ENCODE data around the gene COPS7A.
A peak's percentile ranks its signal among the peaks of the same experiment; 100 is the strongest.

Gene COPS7A
- 31.0 to 34.9 reads per million in 2 donors for total RNA-seq

- peak; percentile 85 for DNase-seq
These were observed at the start of gene COPS7A for GRCh38 chr12:6723607-6724408. Gene COPS7A, plus strand, starts transcription at chr12:6724046. Its CDS starts 611 bp downstream, at chr12:6724657.

GRCh38 chr12:6676962-6677361 is 46.9 kb upstream of the COPS7A start:
- no peak for DNase-seq

GRCh38 chr12:6684609-6685008 is 39.2 kb upstream of the COPS7A start:
- no peak for DNase-seq

GRCh38 chr12:6685814-6686213 is 38.0 kb upstream of the COPS7A start:
- no peak for DNase-seq

GRCh38 chr12:6688543-6688998 is 35.3 kb upstream of the COPS7A start:
- no peak for DNase-seq

GRCh38 chr12:6688999-6689882 is 34.6 kb upstream of the COPS7A start, which contains the start of gene ZNF384:
Gene ZNF384, minus strand, starts transcription at chr12:6689375. Its CDS starts 9,855 bp downstream, at chr12:6679520.
- DNase-seq = peak; percentile 93

- no peak for DNase-seq
These were observed 32.4 kb upstream of the COPS7A start for GRCh38 chr12:6691473-6691872.

- DNase-seq = no peak
These were observed 31.0 kb upstream of the COPS7A start for GRCh38 chr12:6692888-6693287.

- no peak for DNase-seq
These were observed 30.0 kb upstream of the COPS7A start for GRCh38 chr12:6693832-6694355.

- no peak for DNase-seq
These were observed 29.1 kb upstream of the COPS7A start for GRCh38 chr12:6694701-6695100.

GRCh38 chr12:6695313-6696045 is 28.4 kb upstream of the COPS7A start:
- no peak for DNase-seq

- DNase-seq = no peak
These were observed 26.9 kb upstream of the COPS7A start for GRCh38 chr12:6696690-6697583.

- no peak for DNase-seq
These were observed 26.1 kb upstream of the COPS7A start for GRCh38 chr12:6697584-6698351.

- no peak for DNase-seq
These were observed 25.3 kb upstream of the COPS7A start for GRCh38 chr12:6698352-6699046.

- DNase-seq = no peak
These were observed 24.4 kb upstream of the COPS7A start for GRCh38 chr12:6699259-6699988.

GRCh38 chr12:6699989-6700645 is 23.7 kb upstream of the COPS7A start:
- no peak for DNase-seq

GRCh38 chr12:6700646-6701051 is 23.2 kb upstream of the COPS7A start, which contains the start of gene PIANP:
Gene PIANP, minus strand, starts transcription at chr12:6700815. Its CDS starts 2,754 bp downstream, at chr12:6698061.
- peak; percentile 26 for DNase-seq

- no peak for DNase-seq
These were observed 22.6 kb upstream of the COPS7A start for GRCh38 chr12:6701078-6701768.
